CD1c-positive myeloid dendritic cell (primary cell): ENCODE results near the gene GTF3C4.

Experiments used
- DNase-seq: peaks from one replicate; pipeline ENCODE4 v3.0.0-alpha.2; 2016; ENCODE audit errors: extremely low spot score

Gene GTF3C4

DNA sequence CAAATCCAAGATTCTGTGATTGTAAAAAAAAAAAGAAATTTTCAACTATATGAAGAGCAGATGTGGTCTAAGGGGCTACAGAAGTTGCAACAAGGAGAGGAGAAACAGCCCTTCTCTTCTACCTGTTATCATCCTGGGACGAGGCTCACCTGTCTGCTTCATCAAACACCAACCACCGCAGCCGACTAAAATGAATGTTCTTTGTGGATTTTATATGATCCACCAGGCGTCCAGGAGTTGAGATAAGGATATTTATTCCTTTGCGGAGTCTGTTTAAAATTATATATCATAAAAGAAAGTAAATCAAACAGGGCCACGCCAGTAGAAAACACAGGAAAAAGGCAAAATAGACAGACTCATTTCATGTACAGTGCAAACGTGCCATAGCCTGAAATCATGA is 22.0 kb upstream of the GTF3C4 start:
- no peak for DNase-seq

DNA sequence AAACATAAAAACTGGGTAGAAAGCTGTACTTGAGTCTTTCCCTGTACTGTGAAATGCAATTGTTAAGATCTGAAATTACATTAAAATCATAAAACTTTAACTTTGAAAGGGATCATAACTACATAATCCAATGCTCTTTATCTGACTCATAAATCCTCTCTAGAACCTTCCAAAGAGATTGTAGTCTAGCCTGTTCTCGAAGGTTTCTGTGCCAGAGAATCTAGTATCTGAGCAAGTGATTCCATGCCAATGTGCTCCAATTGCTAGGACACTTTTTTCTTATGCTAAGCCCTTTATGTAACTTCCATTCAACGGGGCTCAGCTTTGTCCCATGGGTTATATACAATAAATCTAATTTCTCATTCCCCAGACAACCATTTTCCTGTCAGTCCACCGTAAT is 21.6 kb upstream of the GTF3C4 start:
- no peak for DNase-seq

DNA sequence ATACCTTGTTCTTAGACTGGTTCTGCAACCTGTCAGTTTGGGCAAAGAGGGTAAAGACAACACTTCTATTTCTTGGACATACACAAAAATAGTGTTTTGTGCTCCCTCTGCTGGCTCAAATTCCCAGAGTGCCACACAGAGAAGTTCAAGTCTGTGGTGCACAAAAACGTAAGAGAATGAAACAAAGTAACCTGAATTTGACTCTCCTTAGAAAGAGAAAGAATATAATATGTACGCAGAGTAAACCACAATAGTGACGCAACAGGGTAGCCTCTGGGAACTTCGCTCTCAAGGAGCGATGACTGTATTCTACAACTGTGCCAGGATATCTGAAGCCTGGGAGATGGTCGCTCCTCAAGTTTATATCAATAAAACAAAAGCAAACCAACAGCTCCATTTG is 19.0 kb upstream of the GTF3C4 start:
- no peak for DNase-seq

DNA sequence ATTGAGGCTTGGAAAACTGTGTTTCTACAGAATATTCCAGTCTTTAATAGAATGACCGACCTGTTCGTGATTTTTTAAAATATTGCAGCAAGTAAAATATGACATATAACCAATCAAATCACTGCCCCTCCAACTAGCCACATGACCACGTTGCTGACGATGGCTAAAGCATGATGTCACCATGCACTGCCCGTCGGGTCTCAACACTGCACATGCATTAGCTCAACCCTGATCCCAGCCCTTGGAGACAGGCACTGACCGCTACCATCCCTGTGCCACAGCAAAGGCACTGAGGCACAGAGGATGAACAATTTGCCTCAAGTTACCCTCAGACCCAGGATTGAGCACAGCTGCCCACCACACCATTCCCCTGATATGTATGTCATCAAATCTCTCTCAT is 14.0 kb upstream of the GTF3C4 start:
- DNase-seq = no peak

DNA sequence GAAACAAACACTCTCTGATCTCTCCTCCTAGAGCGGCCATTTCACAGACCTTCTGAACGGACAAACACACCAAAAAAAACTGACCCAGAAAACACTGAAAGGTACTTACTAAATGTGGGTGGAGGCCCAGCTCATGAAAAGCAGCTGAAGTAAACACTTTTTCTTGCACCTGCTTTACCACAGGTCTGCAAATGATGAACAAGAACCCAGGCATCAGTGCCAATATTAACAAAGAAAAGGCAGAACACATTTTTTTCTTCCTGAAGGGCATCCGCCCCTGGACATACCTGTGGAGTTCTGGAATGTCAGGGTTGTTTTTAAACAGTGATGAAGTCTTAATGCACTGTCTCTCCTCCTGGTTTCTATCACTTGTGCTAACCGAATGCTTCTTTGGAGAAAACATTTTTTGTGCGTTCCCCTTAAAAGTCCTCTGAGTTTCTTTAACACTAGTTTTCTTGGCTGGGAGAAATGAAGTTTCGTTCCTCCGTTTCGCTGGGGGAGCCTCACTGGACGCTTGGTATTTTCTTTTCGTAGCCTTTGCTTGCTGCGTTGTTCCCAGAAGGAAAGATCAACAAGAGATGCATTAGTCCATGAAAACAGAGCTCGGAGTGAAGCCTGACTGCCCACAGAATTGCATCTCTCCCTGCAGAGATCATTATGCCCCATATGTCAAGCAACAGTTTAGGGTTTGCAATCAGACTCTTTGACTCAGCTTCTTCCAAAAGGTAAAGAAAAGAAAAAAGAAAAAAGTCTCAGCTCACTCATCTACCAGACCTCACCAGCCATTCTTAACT is 7.9 kb upstream of the GTF3C4 start:
- DNase-seq = no peak

DNA sequence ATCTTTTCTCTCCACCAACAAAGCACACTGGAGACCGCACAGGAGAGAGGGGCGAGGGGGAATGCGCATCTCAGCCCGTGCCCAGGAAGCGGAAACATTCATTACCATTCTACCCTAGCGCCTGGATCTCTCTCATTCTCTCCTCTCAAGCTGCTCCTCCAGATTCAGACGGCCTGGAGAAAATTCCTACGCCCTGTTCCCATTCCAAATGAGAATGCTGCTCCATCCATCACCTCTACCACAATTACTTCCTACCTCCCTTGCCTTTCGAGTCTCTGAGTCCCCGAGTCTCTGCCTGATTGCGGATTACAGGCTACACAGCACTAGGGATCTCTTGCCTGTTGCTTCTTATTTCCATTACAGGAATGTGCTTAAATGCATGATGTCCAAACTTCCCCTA is 7.1 kb upstream of the GTF3C4 start:
- DNase-seq = no peak

GRCh38 chr9:132663851-132664250 is 6.4 kb upstream of the GTF3C4 start:
- DNase-seq = no peak

DNA sequence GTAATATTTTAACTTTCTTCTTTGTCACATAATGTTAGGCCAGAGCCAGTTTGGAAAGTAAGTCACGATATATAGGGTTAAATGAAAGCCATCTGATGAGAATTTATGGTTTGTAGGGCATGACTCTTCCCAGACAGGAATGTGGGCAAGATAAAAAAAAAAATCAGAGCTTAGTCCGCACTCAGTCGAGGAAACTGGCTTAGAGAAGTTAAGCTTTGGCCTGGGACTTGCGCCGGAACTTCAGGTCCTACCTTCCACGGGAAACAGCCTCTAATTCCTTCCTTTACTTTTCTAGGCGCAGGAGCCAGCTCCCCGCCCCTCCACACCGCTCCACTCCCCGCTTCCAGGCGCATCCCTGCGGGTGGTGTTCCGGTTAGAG is 956 bp upstream of the GTF3C4 start:
- DNase-seq = no peak

DNA sequence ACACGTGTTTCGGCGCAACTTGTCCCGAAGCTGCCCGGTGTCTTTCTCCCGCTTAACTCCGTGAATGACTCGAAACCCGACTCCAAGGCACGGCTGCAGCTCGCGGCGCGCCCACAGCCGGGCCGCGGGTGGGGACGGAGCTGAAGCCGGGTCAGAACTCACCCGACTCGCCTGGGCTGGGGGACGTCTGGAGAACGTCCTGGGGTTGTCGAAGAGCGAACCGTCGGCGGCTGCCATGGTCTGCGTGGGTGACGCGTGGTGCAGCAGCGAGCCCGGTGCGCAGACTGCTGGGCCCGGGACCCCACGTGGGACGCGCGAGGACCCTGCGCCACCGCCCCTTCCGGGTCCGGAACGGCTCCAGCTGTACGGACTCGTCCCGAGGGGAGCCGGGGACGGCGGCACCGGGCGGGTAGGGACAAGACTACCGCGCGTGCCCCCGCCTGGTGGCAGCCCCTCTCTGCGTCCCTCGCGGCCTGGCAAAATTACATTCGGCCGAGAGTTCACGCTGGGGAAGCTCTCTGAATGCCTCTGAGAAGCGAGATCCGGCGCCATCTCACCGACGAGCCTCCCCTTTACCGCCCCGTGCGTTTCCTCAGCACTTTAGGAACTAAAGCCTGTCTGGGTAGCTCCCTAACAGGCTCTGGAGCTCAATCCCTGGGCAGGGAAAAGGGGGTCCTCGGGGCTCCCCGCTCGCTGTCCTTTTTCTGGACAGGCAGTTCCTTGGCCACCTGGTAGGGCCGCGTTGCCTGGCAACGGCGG is 387 bp upstream of the GTF3C4 start, which contains the start of gene DDX31:
Gene DDX31 (minus strand): TSS at position 286 of the 759 bp plus-strand sequence. CDS start 49 bp downstream, at position 237.
- peak; percentile 93 for DNase-seq

GRCh38 chr9:132671620-132672412 is 1.6 kb downstream of the GTF3C4 start:
- no peak for DNase-seq

DNA sequence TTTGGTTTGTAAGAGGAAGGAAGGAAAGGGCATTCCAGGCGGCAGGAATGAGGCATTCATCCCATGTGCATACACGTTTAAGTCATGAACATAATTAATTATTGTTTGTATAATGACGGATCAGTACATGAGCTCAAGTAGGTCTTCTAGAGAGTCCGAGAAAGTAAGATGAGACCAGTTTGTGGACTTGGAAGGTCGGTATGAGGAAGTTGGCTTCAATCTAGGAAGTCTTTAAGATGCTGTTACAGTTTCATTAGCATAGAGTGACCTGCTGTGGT is 2.1 kb downstream of the GTF3C4 start:
- DNase-seq = peak; percentile 6

- DNase-seq = no peak
Measured at GRCh38 chr9:132673355-132673754, 3.1 kb downstream of the GTF3C4 start.

GRCh38 chr9:132674485-132674884 is 4.2 kb downstream of the GTF3C4 start:
- no peak for DNase-seq

GRCh38 chr9:132677976-132678375 is 7.7 kb downstream of the GTF3C4 start:
- DNase-seq = no peak

DNA sequence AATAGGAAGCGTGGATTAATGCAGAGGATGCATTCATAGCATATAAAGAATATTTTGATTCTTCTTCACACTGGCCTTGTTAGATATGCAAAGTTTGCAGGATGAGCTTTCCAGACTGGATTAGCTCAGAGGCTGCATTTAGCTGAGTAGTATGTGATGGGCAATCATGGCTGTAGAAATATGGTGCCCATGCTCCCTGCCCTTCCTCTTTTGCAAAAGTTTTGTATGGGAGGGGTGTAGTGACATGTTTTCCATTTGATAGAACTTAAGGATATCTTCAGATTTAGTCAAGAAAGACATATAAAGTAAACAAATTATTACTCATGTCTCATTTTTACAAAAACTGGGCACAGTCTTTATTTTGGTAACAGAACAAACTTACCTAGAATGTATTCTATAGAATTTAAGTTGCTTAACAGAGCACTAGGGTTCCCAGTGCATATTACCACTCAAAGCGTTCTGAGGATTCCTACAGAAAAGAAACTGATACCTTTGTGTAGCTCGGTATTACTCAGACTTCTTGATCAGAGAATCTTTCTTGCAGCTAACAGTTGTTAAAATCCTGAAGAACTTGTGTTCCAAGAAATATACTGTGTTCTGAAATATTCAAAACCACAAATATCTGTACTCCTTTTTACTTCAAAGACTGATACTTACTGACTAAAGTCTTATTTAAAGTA is 9.8 kb downstream of the GTF3C4 start:
- DNase-seq = no peak

- no peak for DNase-seq
Measured at GRCh38 chr9:132681561-132681960, 11.3 kb downstream of the GTF3C4 start.

- DNase-seq = no peak
Measured at GRCh38 chr9:132683873-132684272, 13.6 kb downstream of the GTF3C4 start.

DNA sequence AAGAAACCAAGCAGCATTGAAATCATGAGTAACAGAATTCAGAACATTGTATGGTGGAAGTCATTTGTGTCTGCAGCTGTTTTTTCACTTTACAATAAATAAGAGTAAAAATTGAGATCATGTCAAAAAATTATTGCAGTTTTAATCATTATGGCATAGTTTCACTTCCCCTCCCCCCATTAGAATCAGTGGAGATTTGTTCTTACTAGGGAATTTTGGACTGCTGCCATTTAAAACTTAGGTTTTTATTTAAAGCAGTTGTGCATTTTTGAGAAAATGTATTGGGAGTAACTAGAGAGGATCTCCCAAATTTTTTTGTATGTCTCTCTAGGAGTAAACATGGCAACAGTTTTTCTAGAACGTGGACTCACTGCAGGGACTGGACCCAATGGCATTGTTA is 20.4 kb downstream of the GTF3C4 start:
- no peak for DNase-seq

GRCh38 chr9:132694144-132694543 is 23.9 kb downstream of the GTF3C4 start:
- DNase-seq = peak; percentile 28

DNA sequence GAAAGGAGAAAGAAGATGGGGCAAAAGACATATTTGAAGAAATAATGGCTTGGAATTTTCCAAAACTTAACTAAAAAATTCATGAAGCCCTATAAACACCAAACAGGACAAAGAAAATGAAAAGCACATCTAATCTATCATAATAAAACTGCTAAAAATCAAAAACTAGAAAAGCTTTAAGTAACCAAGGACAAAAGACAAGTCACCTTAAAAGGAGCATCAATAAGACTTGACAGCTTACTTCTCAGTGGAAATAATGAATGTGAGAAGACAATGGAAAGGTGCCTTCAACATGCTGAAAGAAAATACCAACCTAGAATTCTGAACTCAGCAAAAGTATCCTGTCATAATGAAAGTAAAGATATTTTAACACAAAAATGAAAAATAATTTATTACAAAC is 27.0 kb downstream of the GTF3C4 start:
- DNase-seq = no peak

GRCh38 chr9:132698989-132699388 is 28.7 kb downstream of the GTF3C4 start:
- DNase-seq = no peak

DNA sequence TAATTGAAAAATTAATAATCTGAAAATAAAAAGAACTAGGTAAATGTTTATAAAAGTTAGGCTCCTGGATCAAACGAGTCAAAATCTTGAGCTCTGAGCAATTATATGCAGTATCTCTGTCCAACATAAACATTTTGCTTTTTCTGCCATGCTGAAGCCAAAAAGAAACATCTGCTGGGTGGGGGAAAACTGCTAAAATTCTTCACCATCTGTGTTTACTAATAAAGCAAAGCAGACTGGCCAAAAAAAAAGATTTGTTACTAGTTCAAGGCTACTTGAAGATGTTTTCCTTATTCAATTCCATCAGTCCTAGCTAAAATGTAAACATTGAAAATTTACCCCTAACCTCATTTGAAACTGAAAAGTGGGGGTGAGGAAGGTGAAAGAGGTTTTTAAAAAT is 29.7 kb downstream of the GTF3C4 start:
- DNase-seq = no peak
